ENCODE results near the gene MMP27. TPM values are rescaled to one million over a fixed set of nuclear protein-coding genes. Genes with fewer than 3 reads are reported as not detected.

The MMP27 gene
- total RNA-seq, 1 donor from 2014 or later = not detected

DNA sequence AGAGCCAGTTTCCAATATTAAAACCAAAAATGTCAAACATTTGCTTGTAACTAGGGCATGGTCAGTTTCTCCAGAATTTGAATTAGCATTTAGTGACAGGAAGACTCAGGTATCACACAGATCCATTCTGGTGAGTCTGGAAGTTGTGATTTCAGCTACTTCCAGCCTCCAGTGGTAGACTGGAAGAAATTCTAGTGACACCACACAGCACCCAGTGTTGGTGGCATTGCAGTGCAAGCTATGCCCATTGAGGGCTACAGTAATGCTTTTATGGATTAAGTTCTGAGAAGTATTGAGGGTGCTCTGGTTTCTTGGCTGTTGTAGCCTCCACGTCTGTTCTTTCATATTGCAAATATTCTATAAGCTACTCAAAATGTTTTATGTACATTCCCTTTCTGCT is 49.0 kb downstream of the MMP27 start:
- Mint-ChIP-seq H3K9me3 (no peaks in the 10 kb centered on the region), H3K4me3 (no peak overlapping the region), H3K36me3 (no peaks in the 10 kb centered on the region), H3K27me3 (no peaks in the 10 kb centered on the region), H3K27ac (no peak overlapping the region), H3K4me1 (ENCODE audit: unreplicated experiment) (no peaks in the 10 kb centered on the region)
- no peak for DNase-seq (ENCODE audit: extremely low spot score, unreplicated experiment)
- TF ChIP-seq, protein P1, sequence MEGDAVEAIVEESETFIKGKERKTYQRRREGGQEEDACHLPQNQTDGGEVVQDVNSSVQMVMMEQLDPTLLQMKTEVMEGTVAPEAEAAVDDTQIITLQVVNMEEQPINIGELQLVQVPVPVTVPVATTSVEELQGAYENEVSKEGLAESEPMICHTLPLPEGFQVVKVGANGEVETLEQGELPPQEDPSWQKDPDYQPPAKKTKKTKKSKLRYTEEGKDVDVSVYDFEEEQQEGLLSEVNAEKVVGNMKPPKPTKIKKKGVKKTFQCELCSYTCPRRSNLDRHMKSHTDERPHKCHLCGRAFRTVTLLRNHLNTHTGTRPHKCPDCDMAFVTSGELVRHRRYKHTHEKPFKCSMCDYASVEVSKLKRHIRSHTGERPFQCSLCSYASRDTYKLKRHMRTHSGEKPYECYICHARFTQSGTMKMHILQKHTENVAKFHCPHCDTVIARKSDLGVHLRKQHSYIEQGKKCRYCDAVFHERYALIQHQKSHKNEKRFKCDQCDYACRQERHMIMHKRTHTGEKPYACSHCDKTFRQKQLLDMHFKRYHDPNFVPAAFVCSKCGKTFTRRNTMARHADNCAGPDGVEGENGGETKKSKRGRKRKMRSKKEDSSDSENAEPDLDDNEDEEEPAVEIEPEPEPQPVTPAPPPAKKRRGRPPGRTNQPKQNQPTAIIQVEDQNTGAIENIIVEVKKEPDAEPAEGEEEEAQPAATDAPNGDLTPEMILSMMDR (conservative IDR thresholded peaks at IDR 0.05) = no peak

DNA sequence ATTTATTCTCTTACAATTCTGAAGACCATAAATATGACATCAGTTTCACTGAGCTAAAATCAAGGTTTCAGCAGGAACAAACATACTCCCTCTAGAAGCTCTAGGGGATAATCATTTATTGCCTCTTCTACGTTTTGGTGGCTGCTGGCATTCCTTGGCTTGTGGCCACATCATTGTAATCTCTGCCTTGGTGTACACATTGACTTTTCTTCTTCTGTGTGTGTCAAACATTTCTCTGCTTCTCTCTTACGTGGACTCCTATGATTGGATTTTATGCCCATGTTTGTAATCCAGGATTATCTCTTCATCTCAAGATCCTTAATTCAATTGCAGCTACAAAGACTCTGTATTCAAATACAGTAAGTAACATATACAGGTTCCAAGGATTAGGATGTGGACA is 50.0 kb downstream of the MMP27 start:
- Mint-ChIP-seq H3K4me3 (no peak overlapping the region), H3K9me3 (no peaks in the 10 kb centered on the region), H3K4me1 (ENCODE audit: unreplicated experiment) (no peaks in the 10 kb centered on the region), H3K27me3 (no peaks in the 10 kb centered on the region), H3K27ac (no peak overlapping the region), H3K36me3 (no peaks in the 10 kb centered on the region)
- TF ChIP-seq, protein P1 (conservative IDR thresholded peaks at IDR 0.05) = no peak
- no peak for DNase-seq (ENCODE audit: extremely low spot score, unreplicated experiment)

DNA sequence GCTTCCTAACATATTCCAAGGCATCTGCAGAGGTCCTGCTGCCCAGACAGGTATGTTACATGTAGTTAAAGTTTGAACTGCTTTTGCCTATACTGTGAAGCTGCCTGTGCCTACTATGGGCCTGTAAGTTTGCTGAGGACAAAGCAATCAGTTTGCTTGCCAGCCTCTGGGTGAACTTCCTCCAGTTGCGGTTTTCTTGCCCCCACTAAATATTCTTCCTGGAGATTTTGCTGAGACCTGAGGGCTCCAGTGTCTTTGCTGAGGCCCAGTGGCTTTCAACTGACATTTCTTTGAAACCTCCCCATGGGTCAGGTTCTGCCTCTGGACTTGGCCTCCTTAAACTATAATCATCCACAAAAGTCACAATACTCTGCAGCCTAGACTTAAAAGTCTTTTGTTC is 50.8 kb downstream of the MMP27 start:
- H3K27ac Mint-ChIP-seq = no peak overlapping the region
- no peaks in the 10 kb centered on the region for H3K27me3 Mint-ChIP-seq
- H3K9me3 Mint-ChIP-seq = no peaks in the 10 kb centered on the region
- DNase-seq (ENCODE audit: extremely low spot score, unreplicated experiment) = no peak
- no peaks in the 10 kb centered on the region for H3K36me3 Mint-ChIP-seq
- no peak overlapping the region for H3K4me3 Mint-ChIP-seq
- H3K4me1 Mint-ChIP-seq (ENCODE audit: unreplicated experiment) = no peaks in the 10 kb centered on the region
- TF ChIP-seq, protein P1 (conservative IDR thresholded peaks at IDR 0.05) = no peak

DNA sequence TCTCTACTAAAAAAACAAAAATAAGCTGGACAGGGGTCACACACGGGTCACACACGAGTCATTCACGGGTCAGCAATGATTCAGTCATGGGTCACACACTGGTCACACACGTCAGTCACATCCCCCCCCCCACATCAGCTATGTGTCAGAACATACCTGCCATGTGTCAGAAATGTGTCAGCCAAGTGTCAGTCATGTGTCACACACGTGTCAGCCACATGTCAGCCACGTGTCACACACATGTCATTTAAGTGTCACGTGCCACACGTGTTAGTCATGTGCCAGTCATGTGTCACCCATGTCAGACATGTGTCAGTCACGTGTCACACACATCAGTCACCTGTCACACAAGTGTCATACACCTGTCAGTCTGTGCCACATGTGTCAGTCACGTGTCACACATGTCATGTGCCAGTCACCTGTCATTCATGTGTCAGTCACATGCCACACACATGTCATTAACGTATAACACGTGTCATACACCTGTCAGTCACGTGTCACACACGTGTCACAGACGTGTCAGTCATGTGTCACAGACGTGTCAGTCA is 51.8 kb downstream of the MMP27 start:
- H3K27ac Mint-ChIP-seq = no peak overlapping the region
- H3K4me1 Mint-ChIP-seq (ENCODE audit: unreplicated experiment) = no peaks in the 10 kb centered on the region
- no peak overlapping the region for H3K4me3 Mint-ChIP-seq
- no peaks in the 10 kb centered on the region for H3K27me3 Mint-ChIP-seq
- no peaks in the 10 kb centered on the region for H3K9me3 Mint-ChIP-seq
- no peaks in the 10 kb centered on the region for H3K36me3 Mint-ChIP-seq
- TF ChIP-seq, protein P1 (conservative IDR thresholded peaks at IDR 0.05) = no peak
- DNase-seq (ENCODE audit: extremely low spot score, unreplicated experiment) = no peak

DNA sequence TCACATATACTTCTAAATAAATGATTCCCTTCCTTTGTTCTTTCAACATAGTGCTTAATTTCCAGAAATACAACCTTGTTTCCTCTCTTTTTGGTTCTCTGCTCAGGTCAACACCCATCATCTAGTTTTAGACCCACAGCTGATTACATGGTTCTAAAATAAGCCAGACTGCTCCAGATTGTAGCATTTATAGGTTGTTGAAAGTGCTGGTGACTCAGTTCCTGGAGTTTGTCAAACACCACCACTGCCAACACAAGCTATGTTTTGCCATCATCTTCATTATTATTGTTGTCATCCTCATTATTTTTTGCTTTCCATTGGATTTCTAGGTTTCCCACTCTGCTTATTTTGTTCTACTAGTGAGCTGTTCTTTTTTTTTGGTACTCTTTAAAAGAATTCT is 58.1 kb downstream of the MMP27 start:
- H3K36me3 Mint-ChIP-seq = no peaks in the 10 kb centered on the region
- H3K27me3 Mint-ChIP-seq = no peaks in the 10 kb centered on the region
- H3K4me3 Mint-ChIP-seq = no peak overlapping the region
- no peak for DNase-seq (ENCODE audit: extremely low spot score, unreplicated experiment)
- H3K27ac Mint-ChIP-seq = no peak overlapping the region
- no peaks in the 10 kb centered on the region for H3K4me1 Mint-ChIP-seq (ENCODE audit: unreplicated experiment)
- no peaks in the 10 kb centered on the region for H3K9me3 Mint-ChIP-seq
- TF ChIP-seq, protein P1 (conservative IDR thresholded peaks at IDR 0.05) = no peak

DNA sequence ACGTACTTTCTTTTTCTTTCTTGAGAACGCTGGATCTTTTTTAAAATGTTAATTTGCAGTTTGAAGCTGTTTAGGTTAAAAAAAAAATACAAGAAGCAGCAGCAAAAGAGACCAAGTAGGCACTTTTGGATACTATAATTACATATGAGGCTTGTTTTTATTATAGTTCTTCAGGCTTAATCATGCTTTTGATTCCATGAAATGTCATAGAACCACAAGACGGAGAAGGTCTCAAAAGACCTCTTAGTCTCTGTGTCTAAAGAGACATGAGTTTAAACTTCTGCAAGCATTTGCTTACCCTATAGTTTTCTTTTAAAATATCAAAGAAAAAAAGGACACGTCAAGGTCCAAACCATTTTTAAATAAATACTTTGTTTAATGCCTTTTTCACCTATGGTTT is 61.6 kb downstream of the MMP27 start:
- Mint-ChIP-seq H3K4me3 (no peak overlapping the region), H3K27ac (no peak overlapping the region), H3K9me3 (no peaks in the 10 kb centered on the region), H3K27me3 (no peaks in the 10 kb centered on the region), H3K4me1 (ENCODE audit: unreplicated experiment) (peaks cover 9% of the 10 kb centered on the region), H3K36me3 (no peaks in the 10 kb centered on the region)
- no peak for DNase-seq (ENCODE audit: extremely low spot score, unreplicated experiment)
- TF ChIP-seq, protein P1 (conservative IDR thresholded peaks at IDR 0.05) = no peak

Data from type B pancreatic cell (in vitro differentiated cells).